Measurements from ENCODE around the gene TUBGCP6. TPM values are rescaled to one million over a fixed set of nuclear protein-coding genes. Genes with fewer than 3 reads are reported as not detected.
A peak's percentile ranks its signal among the peaks of the same experiment; 100 is the strongest.

Gene TUBGCP6
- total and polyA plus RNA-seq, 2 donors (not counting 1 experiment from before 2014, with no cell fraction given) = 137 to 178 TPM

DNA sequence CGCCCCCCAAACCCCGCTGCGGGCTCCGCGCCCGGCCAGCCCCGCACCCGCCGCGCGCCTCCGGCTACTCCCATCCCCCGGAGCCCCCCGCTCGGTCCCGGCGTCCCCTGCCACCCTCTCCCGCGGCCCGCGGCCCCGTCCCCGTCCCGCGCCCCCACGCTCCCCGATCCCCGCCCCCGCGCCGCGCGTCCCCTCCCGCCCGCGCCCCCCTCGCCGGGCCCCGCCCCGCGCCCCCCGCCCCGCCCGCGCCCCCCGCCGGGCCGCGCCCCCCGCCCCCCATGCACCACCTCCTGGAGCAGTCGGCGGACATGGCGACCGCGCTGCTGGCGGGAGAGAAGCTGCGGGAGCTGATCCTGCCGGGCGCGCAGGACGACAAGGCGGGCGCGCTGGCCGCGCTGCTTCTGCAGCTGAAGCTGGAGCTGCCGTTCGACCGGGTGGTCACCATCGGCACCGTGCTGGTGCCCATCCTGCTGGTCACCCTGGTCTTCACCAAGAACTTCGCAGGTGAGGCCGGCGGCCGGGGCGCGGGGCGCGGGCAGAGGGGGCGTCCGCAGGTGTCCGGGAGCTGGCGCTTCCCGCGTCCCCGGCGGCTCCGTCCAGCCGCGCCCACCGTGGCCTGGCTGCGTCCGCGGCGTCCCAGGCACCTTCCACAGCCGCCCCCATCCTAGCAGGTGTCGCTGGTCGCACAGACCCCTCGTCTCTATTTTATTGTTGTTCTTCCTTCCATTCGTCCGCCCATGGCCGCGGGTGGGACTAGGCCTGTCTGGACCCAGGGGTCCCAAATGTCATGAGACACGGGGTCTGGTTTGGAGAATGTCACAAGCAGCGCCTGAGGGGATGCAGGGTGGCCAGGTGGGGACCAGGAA, 74.1 kb downstream of the TUBGCP6 start, which contains the start of gene PANX2:
Gene PANX2, plus strand, starts transcription at position 279 of the 866 bp plus-strand sequence. Its CDS starts 0 bp downstream, at position 279.
- no peak within 1 kb of the TSS for H3K27ac ChIP-seq (ENCODE audit: low read length in 2 of 2)
- POLR2A ChIA-PET = interaction anchor here (0.6 to 8.0 kb wide), 2 partner anchors 20 to 61 kb away, joined by 3 to 54 read pairs; no protein-coding TSS in a partner anchor
- Mint-ChIP-seq H3K9me3 (ENCODE audit: insufficient read depth) (no peaks in the 10 kb centered on the region), H3K4me3 (peak within 1 kb of the TSS; percentile 77), H3K27me3 (peaks cover 23% of the 10 kb centered on the region), H3K4me1 (peaks cover 22% of the 10 kb centered on the region), H3K27ac (peak within 1 kb of the TSS; percentile 68)
- 28% methylated on average over 58 of the region's 105 CpGs for WGBS (ENCODE audit: insufficient coverage)
- H2AFZ ChIP-seq (ENCODE audit: insufficient read depth, low read depth, low read length, poor library complexity, severe bottlenecking) = no peak within 1 kb of the TSS
- H3K27me3 ChIP-seq (replicated peaks in 1 of 4; ENCODE audit: control extremely low read depth in 1 of 4, control insufficient read depth in 3 of 4, insufficient read depth in 4 of 4, low read length in 3 of 4) = peaks cover 0 to 27% (median 18%) of the 10 kb centered on the region in 4 experiments
- no peaks in the 10 kb centered on the region for H4K20me1 ChIP-seq (ENCODE audit: control insufficient read depth, insufficient read depth, low read length, poor library complexity, severe bottlenecking)
- peak within 1 kb of the TSS; percentile 77 for H3K4me2 ChIP-seq (replicated peaks; ENCODE audit: low read depth, low read length, poor library complexity, severe bottlenecking)
- DNase-seq = peak; percentile 26
- H3K9me3 ChIP-seq (ENCODE audit: control extremely low read depth in 1 of 3, control insufficient read depth in 2 of 3, insufficient read depth in 1 of 3, low read length in 2 of 3) = peaks cover 0 to under 1% (median 0%) of the 10 kb centered on the region in 3 donors
- TF ChIP-seq EZH2 (IDR thresholded peaks at IDR 0.05; ENCODE audit: borderline replicate concordance, insufficient read depth, low read depth, low read length, poor library complexity, severe bottlenecking) (peak; percentile 41), CTCF (IDR thresholded peaks at IDR 0.05) (no peak)
- CTCF ChIA-PET = interaction anchor here (1.1 to 1.7 kb wide), 3 partner anchors 19 to 37 kb away, joined by 3 to 4 read pairs (median 4); no protein-coding TSS in a partner anchor
- no peak within 1 kb of the TSS for H3K9ac ChIP-seq (ENCODE audit: low read length)
- intact Hi-C loops (cut with micrococcal nuclease) = no loop called here
- no peaks in the 10 kb centered on the region for H3K79me2 ChIP-seq (ENCODE audit: control insufficient read depth, insufficient read depth, low read length)
- H3K4me1 ChIP-seq (ENCODE audit: control insufficient read depth in 2 of 2, insufficient read depth in 2 of 2, low read length in 2 of 2) = peaks cover 25 to 27% of the 10 kb centered on the region in 2 donors
- no peak for ATAC-seq (ENCODE audit: low read depth)
- H3K36me3 ChIP-seq (replicated peaks in 1 of 2; ENCODE audit: control extremely low read depth in 1 of 2, control insufficient read depth in 1 of 2, extremely low read depth in 1 of 2, insufficient read depth in 2 of 2, low read length in 1 of 2) = no peaks in the 10 kb centered on the region
- peak within 1 kb of the TSS in 2 of 5 experiments; percentile 25 to 33 for H3K4me3 ChIP-seq (ENCODE audit: control extremely low read depth in 1 of 5, extremely low read depth in 1 of 5, insufficient read depth in 1 of 5, low read depth in 2 of 5, low read length in 4 of 5)

All from B cell (primary cell).